HepG2 (cell line): ENCODE results near the gene ZNRF3. TPM values are rescaled to one million over a fixed set of nuclear protein-coding genes. Genes with fewer than 3 reads are reported as not detected.

Source experiments
- ARID3A ChIP-seq: IDR thresholded peaks from 2 replicates; pipeline ENCODE4 v1.6.1; 2012; ENCODE audit warnings: low read depth, low read length, improper control_type of control experiment
- FOXA3 ChIP-seq: IDR thresholded peaks from 2 replicates; pipeline ENCODE4 v1.6.1; 2016; ENCODE audit warnings: missing genetic modification reagents, missing compliant biosample characterization
- HNF4G ChIP-seq, 2 experiments: sonication (generic) in 1 of 2; formaldehyde crosslinking in 1 of 2; IDR thresholded peaks; 2 replicates each; pipeline versions ENCODE4 v1.4.0 to v1.6.1; 2011 to 2020; ENCODE audit warnings: borderline replicate concordance in 2 of 2, low read depth in 2 of 2, mild to moderate bottlenecking in 2 of 2, low read length in 1 of 2, missing genetic modification reagents in 1 of 2, moderate library complexity in 1 of 2
- KAT8 ChIP-seq: IDR thresholded peaks from 2 replicates; pipeline ENCODE4 v1.6.1; 2016; ENCODE audit warnings: missing genetic modification reagents, missing compliant biosample characterization
- KDM1A ChIP-seq: IDR thresholded peaks from 2 replicates; pipeline ENCODE4 v1.6.1; 2016; ENCODE audit warnings: missing compliant biosample characterization
- KDM2A ChIP-seq: sonication (generic); formaldehyde crosslinking; IDR thresholded peaks from 2 replicates; pipeline ENCODE4 v1.4.0; 2020; ENCODE audit warnings: low read depth, missing genetic modification reagents, borderline replicate concordance
- KLF11 ChIP-seq: IDR thresholded peaks from 2 replicates; pipeline ENCODE4 v1.6.1; 2016; ENCODE audit warnings: missing compliant biosample characterization
- KLF12 ChIP-seq: sonication (generic); formaldehyde crosslinking; IDR thresholded peaks from 2 replicates; pipeline ENCODE4 v1.4.0; 2020; ENCODE audit warnings: missing genetic modification reagents, borderline replicate concordance
- NONO ChIP-seq, 2 experiments: fragments of 450-650 bp in 1 of 2; sonication (generic) in 1 of 2; formaldehyde crosslinking in 1 of 2; IDR thresholded peaks in 1 of 2; conservative IDR thresholded peaks in 1 of 2; 2 replicates each; pipeline versions ENCODE4 v1.6.1 to v1.8.0; 2017 to 2022; ENCODE audit warnings: mild to moderate bottlenecking in 1 of 2, missing genetic modification reagents in 1 of 2, moderate library complexity in 1 of 2
- PHF20 ChIP-seq: sonication (generic); formaldehyde crosslinking; IDR thresholded peaks from 2 replicates; pipeline ENCODE4 v1.5.0; 2020; ENCODE audit warnings: mild to moderate bottlenecking, missing genetic modification reagents
- RBM22 ChIP-seq: fragments of 200-400 bp; formaldehyde crosslinking; optimal IDR thresholded peaks from 2 replicates; pipeline ENCODE3; 2017; ENCODE audit warnings: mild to moderate bottlenecking, low read length, moderate library complexity
- TAF1 ChIP-seq: sonication (generic); formaldehyde crosslinking; IDR thresholded peaks from 2 replicates; pipeline ENCODE4 v1.4.0; 2020; ENCODE audit warnings: missing genetic modification reagents
- ZBTB7B ChIP-seq: sonication (generic); formaldehyde crosslinking; IDR thresholded peaks from 2 replicates; pipeline ENCODE4 v1.4.0; 2020; ENCODE audit warnings: missing genetic modification reagents
- ZNF224 ChIP-seq: sonication (generic); formaldehyde crosslinking; IDR thresholded peaks from 2 replicates; pipeline ENCODE4 v1.5.0; 2020; ENCODE audit warnings: mild to moderate bottlenecking, missing genetic modification reagents
- ZNF274 ChIP-seq: sonication (generic); formaldehyde crosslinking; IDR thresholded peaks from 2 replicates; pipeline ENCODE4 v1.5.1; 2020; ENCODE audit warnings: mild to moderate bottlenecking, missing genetic modification reagents
- ZNF317 ChIP-seq: sonication (generic); formaldehyde crosslinking; IDR thresholded peaks from 2 replicates; pipeline ENCODE4 v1.5.0; 2020; ENCODE audit warnings: mild to moderate bottlenecking, missing genetic modification reagents
- ZNF326 ChIP-seq: sonication (generic); formaldehyde crosslinking; IDR thresholded peaks from 2 replicates; pipeline ENCODE4 v1.4.0; 2020; ENCODE audit warnings: missing genetic modification reagents, borderline replicate concordance
- ZNF792 ChIP-seq: IDR thresholded peaks from 2 replicates; pipeline ENCODE4 v1.6.1; 2016
- ZNF816 ChIP-seq: sonication (generic); formaldehyde crosslinking; IDR thresholded peaks from 2 replicates; pipeline ENCODE4 v1.8.0; 2022; ENCODE audit warnings: missing genetic modification reagents, mild to moderate bottlenecking, borderline replicate concordance
- polyA plus RNA-seq, 8 experiments: library from polyadenylated mRNA; depleted of rRNA in 3 of 8; stranded (reverse) in 7 of 8; unstranded in 1 of 8; fragments of >200 nt; fragmentation: Illumina TruSeq in 4 of 8; extraction: Trizol in 4 of 8; gene quantifications; 2 replicates each; pipeline versions ENCODE4 v1.2.1 to v1.2.3, GENCODE V29; 2011 to 2016; ENCODE audit warnings: low read depth in 4 of 8, missing spikeins in 1 of 8, mixed read lengths in 1 of 8; ENCODE audit not compliant: insufficient read depth in 1 of 8
- total RNA-seq, 5 experiments: library from RNA; depleted of rRNA; stranded (reverse); fragments of >200 nt; fragmentation: Illumina TruSeq; extraction: Trizol; gene quantifications; 2 replicates each; pipeline ENCODE4 v1.2.3, GENCODE V29; 2016; ENCODE audit warnings: low read depth in 1 of 5
- TF ChIP-seq, protein P1 (sequence below): sonication (generic); formaldehyde crosslinking; IDR thresholded peaks from 2 replicates; pipeline ENCODE4 v1.4.0; 2020; ENCODE audit warnings: missing genetic modification reagents
- TF ChIP-seq, protein P2 (sequence below): sonication (generic); formaldehyde crosslinking; IDR thresholded peaks from 2 replicates; pipeline ENCODE4 v1.4.0; 2020; ENCODE audit warnings: missing genetic modification reagents
- TF ChIP-seq, protein P3 (sequence below): IDR thresholded peaks from 2 replicates; pipeline ENCODE4 v1.6.1; 2016; ENCODE audit warnings: low read depth, control low read depth

Gene ZNRF3
- total and polyA plus RNA-seq, 2 of the 13 experiments (the other 11 are each of a cell fraction or from before 2014, with no cell fraction given), result 20.3 to 36.7 TPM

DNA sequence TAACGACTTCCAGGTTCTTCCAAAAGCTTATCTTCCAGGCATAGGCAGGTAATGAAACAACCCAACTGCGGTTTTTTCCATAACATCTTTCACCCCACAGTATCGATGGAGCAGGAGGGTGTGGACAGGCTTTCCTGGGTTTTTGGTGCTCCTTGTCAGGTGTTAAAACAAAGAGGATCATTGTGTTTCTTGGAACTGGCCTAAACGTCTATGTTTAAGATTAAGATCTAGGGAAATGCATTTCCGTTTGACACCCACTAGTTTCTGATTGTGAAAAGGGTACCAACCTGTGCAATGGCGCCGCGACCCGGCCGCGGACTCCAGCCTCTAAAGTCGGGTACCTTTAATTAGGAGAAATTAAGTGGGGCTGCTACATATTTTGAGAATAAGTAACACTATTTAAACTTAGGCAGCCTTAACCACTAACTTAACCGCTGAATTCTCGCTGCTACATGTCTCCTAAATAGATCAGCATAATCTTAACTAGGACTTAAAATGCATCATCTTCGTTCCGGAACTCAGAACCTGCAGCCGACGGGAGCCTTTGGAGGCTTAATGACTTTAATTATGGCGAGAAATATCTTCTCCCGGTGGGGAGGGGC is 146.7 kb downstream of the ZNRF3 start (continued):
- TF ChIP-seq, protein P1, sequence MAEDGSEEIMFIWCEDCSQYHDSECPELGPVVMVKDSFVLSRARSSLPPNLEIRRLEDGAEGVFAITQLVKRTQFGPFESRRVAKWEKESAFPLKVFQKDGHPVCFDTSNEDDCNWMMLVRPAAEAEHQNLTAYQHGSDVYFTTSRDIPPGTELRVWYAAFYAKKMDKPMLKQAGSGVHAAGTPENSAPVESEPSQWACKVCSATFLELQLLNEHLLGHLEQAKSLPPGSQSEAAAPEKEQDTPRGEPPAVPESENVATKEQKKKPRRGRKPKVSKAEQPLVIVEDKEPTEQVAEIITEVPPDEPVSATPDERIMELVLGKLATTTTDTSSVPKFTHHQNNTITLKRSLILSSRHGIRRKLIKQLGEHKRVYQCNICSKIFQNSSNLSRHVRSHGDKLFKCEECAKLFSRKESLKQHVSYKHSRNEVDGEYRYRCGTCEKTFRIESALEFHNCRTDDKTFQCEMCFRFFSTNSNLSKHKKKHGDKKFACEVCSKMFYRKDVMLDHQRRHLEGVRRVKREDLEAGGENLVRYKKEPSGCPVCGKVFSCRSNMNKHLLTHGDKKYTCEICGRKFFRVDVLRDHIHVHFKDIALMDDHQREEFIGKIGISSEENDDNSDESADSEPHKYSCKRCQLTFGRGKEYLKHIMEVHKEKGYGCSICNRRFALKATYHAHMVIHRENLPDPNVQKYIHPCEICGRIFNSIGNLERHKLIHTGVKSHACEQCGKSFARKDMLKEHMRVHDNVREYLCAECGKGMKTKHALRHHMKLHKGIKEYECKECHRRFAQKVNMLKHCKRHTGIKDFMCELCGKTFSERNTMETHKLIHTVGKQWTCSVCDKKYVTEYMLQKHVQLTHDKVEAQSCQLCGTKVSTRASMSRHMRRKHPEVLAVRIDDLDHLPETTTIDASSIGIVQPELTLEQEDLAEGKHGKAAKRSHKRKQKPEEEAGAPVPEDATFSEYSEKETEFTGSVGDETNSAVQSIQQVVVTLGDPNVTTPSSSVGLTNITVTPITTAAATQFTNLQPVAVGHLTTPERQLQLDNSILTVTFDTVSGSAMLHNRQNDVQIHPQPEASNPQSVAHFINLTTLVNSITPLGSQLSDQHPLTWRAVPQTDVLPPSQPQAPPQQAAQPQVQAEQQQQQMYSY (CRISPR knock-in tag), result peak; percentile 84
- TF ChIP-seq ZNF274 (CRISPR knock-in tag), result no peak
- no peak for TF ChIP-seq ZNF326 (CRISPR knock-in tag)
- no peak for TF ChIP-seq ZNF792 (CRISPR knock-in tag)
- TF ChIP-seq KLF11 (CRISPR knock-in tag), result no peak
- TF ChIP-seq, protein P2, sequence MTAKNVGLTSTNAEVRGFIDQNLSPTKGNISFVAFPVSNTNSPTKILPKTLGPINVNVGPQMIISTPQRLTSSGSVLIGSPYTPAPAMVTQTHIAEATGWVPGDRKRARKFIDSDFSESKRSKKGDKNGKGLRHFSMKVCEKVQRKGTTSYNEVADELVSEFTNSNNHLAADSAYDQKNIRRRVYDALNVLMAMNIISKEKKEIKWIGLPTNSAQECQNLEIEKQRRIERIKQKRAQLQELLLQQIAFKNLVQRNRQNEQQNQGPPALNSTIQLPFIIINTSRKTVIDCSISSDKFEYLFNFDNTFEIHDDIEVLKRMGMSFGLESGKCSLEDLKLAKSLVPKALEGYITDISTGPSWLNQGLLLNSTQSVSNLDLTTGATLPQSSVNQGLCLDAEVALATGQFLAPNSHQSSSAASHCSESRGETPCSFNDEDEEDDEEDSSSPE (CRISPR knock-in tag), result 0 out of 2 replicates have a peak, but pooled peaks have one; percentile 12
- TF ChIP-seq KAT8, result peak; percentile 7; the same call in 1 of the 2 replicates
- no peak for TF ChIP-seq ZBTB7B (CRISPR knock-in tag)
- TF ChIP-seq PHF20, result no peak
- TF ChIP-seq ZNF224 (CRISPR knock-in tag), result no peak
- no peak for TF ChIP-seq KLF12 (CRISPR knock-in tag)
- no peak for TF ChIP-seq NONO (IDR thresholded peaks at IDR 0.05)
- no peak for TF ChIP-seq NONO (CRISPR knock-in tag; conservative IDR thresholded peaks at IDR 0.05)
- TF ChIP-seq HNF4G (IDR thresholded peaks at IDR 0.05; ENCODE audit: borderline replicate concordance, low read depth, low read length), result 0 out of 2 replicates have a peak, but pooled peaks have one; percentile 7
- no peak for TF ChIP-seq HNF4G (CRISPR knock-in tag; IDR thresholded peaks at IDR 0.05; ENCODE audit: borderline replicate concordance, low read depth)
- TF ChIP-seq ARID3A, result no peak
- no peak for TF ChIP-seq ZNF816 (CRISPR knock-in tag)
- TF ChIP-seq KDM1A (CRISPR knock-in tag), result 0 out of 2 replicates have a peak, but pooled peaks have one; percentile 5
- TF ChIP-seq FOXA3 (CRISPR knock-in tag), result peak; percentile 31; the same call in 1 of the 2 replicates
- no peak for TF ChIP-seq ZNF317 (CRISPR knock-in tag)
- peak; percentile 79 for TF ChIP-seq RBM22
- TF ChIP-seq, protein P3, sequence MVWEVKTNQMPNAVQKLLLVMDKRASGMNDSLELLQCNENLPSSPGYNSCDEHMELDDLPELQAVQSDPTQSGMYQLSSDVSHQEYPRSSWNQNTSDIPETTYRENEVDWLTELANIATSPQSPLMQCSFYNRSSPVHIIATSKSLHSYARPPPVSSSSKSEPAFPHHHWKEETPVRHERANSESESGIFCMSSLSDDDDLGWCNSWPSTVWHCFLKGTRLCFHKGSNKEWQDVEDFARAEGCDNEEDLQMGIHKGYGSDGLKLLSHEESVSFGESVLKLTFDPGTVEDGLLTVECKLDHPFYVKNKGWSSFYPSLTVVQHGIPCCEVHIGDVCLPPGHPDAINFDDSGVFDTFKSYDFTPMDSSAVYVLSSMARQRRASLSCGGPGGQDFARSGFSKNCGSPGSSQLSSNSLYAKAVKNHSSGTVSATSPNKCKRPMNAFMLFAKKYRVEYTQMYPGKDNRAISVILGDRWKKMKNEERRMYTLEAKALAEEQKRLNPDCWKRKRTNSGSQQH (CRISPR knock-in tag), result no peak
- no peak for TF ChIP-seq KDM2A (CRISPR knock-in tag)
- no peak for TF ChIP-seq TAF1
